HEK293 (cell line): ENCODE measurements around the gene SLC26A8.

ENCODE experiments used
- EGR2 ChIP-seq: fragments of 450-650 bp; formaldehyde crosslinking; IDR thresholded peaks from 2 replicates; pipeline ENCODE4 v1.5.1; 2016; ENCODE audit warnings: low read depth, missing biosample characterization, missing genetic modification characterization
- GLI2 ChIP-seq: fragments of 450-650 bp; formaldehyde crosslinking; IDR thresholded peaks from 2 replicates; pipeline ENCODE4; 2017; ENCODE audit warnings: missing biosample characterization, missing genetic modification characterization, low read depth, borderline replicate concordance
- GLI4 ChIP-seq: fragments of 450-650 bp; formaldehyde crosslinking; IDR thresholded peaks from 2 replicates; pipeline ENCODE4 v1.5.1; 2016; ENCODE audit warnings: missing biosample characterization, missing genetic modification characterization
- KLF10 ChIP-seq: fragments of 450-650 bp; IDR thresholded peaks from 2 replicates; pipeline ENCODE4 v1.5.1; 2018; ENCODE audit warnings: missing biosample characterization, mild to moderate bottlenecking, missing genetic modification characterization
- OSR2 ChIP-seq: fragments of 450-650 bp; formaldehyde crosslinking; IDR thresholded peaks from 2 replicates; pipeline ENCODE4 v1.5.1; 2016; ENCODE audit warnings: missing biosample characterization, missing genetic modification characterization
- SALL2 ChIP-seq: fragments of 450-650 bp; formaldehyde crosslinking; IDR thresholded peaks from 2 replicates; pipeline ENCODE4 v1.5.0; 2017; ENCODE audit warnings: missing biosample characterization, mild to moderate bottlenecking, missing genetic modification characterization, borderline replicate concordance
- ZBTB8A ChIP-seq: fragments of 450-650 bp; formaldehyde crosslinking; IDR thresholded peaks from 2 replicates; pipeline ENCODE4 v1.5.1; 2016; ENCODE audit warnings: missing biosample characterization, missing genetic modification characterization
- ZEB2 ChIP-seq: fragments of 450-650 bp; formaldehyde crosslinking; IDR thresholded peaks from 2 replicates; pipeline ENCODE4 v1.5.1; 2016; ENCODE audit warnings: missing biosample characterization, missing genetic modification characterization
- ZFP69B ChIP-seq: fragments of 450-650 bp; formaldehyde crosslinking; IDR thresholded peaks from 2 replicates; pipeline ENCODE4 v1.5.1; 2016; ENCODE audit warnings: missing biosample characterization, missing genetic modification characterization
- ZNF112 ChIP-seq: fragments of 450-650 bp; formaldehyde crosslinking; IDR thresholded peaks from 2 replicates; pipeline ENCODE4 v1.5.0; 2017; ENCODE audit warnings: missing biosample characterization, missing genetic modification characterization
- ZNF221 ChIP-seq: fragments of 450-650 bp; formaldehyde crosslinking; IDR thresholded peaks from 2 replicates; pipeline ENCODE4 v1.5.1; 2017; ENCODE audit warnings: missing biosample characterization, missing genetic modification characterization, borderline replicate concordance
- ZNF423 ChIP-seq: fragments of 450-650 bp; formaldehyde crosslinking; IDR thresholded peaks from 2 replicates; pipeline ENCODE4 v1.5.1; 2016; ENCODE audit warnings: missing biosample characterization, missing genetic modification characterization
- ZNF521 ChIP-seq: fragments of 450-650 bp; formaldehyde crosslinking; IDR thresholded peaks from 2 replicates; pipeline ENCODE4 v1.5.1; 2017; ENCODE audit warnings: missing biosample characterization, mild to moderate bottlenecking, missing genetic modification characterization
- ZNF571 ChIP-seq: fragments of 450-650 bp; formaldehyde crosslinking; IDR thresholded peaks from 2 replicates; pipeline ENCODE4 v1.5.0; 2017; ENCODE audit warnings: missing biosample characterization, missing genetic modification characterization
- ZNF624 ChIP-seq: fragments of 450-650 bp; formaldehyde crosslinking; IDR thresholded peaks from 2 replicates; pipeline ENCODE4 v1.5.1; 2017; ENCODE audit warnings: missing biosample characterization, missing genetic modification characterization
- ZNF629 ChIP-seq: fragments of 450-650 bp; formaldehyde crosslinking; IDR thresholded peaks from 2 replicates; pipeline ENCODE4 v1.5.1; 2017; ENCODE audit warnings: missing biosample characterization, missing genetic modification characterization
- ZNF707 ChIP-seq: fragments of 450-650 bp; formaldehyde crosslinking; IDR thresholded peaks from 2 replicates; pipeline ENCODE4 v1.5.1; 2016; ENCODE audit warnings: missing biosample characterization, missing genetic modification characterization
- ZNF747 ChIP-seq: fragments of 450-650 bp; formaldehyde crosslinking; IDR thresholded peaks from 2 replicates; pipeline ENCODE4 v1.5.1; 2016; ENCODE audit warnings: missing biosample characterization, missing genetic modification characterization
- ZNF792 ChIP-seq: fragments of 450-650 bp; formaldehyde crosslinking; IDR thresholded peaks from 2 replicates; pipeline ENCODE4 v1.5.1; 2016; ENCODE audit warnings: missing biosample characterization, missing genetic modification characterization
- TF ChIP-seq, protein P1 (sequence below): fragments of 450-650 bp; formaldehyde crosslinking; IDR thresholded peaks from 2 replicates; pipeline ENCODE4 v1.5.1; 2017; ENCODE audit warnings: missing biosample characterization, missing genetic modification characterization
- TF ChIP-seq, protein P2 (sequence below): fragments of 450-650 bp; formaldehyde crosslinking; IDR thresholded peaks from 2 replicates; pipeline ENCODE4 v1.5.1; 2016; ENCODE audit warnings: missing biosample characterization, missing genetic modification characterization
- TF ChIP-seq, protein P3 (sequence below): fragments of 450-650 bp; formaldehyde crosslinking; IDR thresholded peaks from 2 replicates; pipeline ENCODE4 v1.5.1; 2016; ENCODE audit warnings: missing biosample characterization, missing genetic modification characterization
- TF ChIP-seq, protein P4 (sequence below): fragments of 450-650 bp; formaldehyde crosslinking; IDR thresholded peaks from 2 replicates; pipeline ENCODE4 v1.5.1; 2017; ENCODE audit warnings: missing biosample characterization, missing genetic modification characterization
- TF ChIP-seq, protein P5 (sequence below): fragments of 450-650 bp; formaldehyde crosslinking; optimal IDR thresholded peaks from 2 replicates; pipeline ENCODE3; 2016; ENCODE audit warnings: missing biosample characterization, mild to moderate bottlenecking, missing genetic modification characterization
- TF ChIP-seq, protein P6 (sequence below): sonication (generic); formaldehyde crosslinking; IDR thresholded peaks from 2 replicates; pipeline ENCODE4 v1.8.1; 2022; ENCODE audit warnings: mild to moderate bottlenecking, moderate library complexity, missing genetic modification reagents
- TF ChIP-seq, protein P7 (sequence below): fragments of 450-650 bp; formaldehyde crosslinking; IDR thresholded peaks from 2 replicates; pipeline ENCODE4 v1.5.1; 2016; ENCODE audit warnings: missing biosample characterization, missing genetic modification characterization

The SLC26A8 gene

DNA sequence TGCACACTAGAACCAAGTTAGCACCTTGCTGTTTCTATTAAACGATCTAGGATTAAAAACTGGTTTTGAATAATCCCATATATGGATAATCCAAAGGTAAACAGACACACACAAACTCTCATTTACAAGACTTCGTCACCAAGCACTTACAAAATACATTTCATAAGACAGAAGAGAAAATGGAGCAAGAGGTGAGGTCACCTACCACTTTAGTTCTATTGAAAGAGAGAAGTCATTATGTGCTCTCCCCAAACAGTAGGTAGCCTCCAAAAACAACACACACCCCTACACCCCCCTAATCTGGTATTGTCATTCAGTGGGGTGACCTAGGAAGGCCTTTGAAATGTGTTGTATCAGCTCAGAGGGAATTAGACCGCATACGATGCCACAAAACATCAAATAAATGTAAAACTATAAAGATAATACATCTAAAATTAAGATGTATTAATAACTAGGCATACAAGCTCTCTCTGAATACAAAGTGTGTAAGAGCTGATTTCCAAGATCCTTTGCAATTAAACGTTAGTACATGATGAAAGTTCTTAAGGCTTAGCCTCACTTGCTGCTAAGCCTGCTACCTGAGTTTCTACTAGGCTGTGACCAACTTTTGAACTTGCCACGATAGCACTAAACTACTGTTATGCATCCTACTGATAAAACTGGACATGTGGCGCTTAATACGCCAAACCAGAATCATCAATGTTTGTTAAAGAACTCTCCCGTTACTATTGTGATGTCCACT, 105.2 kb downstream of the SLC26A8 start (continued):
- TF ChIP-seq ZNF747 (no peak), ZBTB8A (tag by site-specific recombination) (no peak), ZNF707 (tag by site-specific recombination) (no peak), ZEB2 (tag by site-specific recombination) (0 out of 2 replicates have a peak, but pooled peaks have one; percentile 18), ZNF423 (tag by site-specific recombination) (no peak), ZFP69B (tag by site-specific recombination) (0 out of 2 replicates have a peak, but pooled peaks have one; percentile 44), KLF10 (0 out of 2 replicates have a peak, but pooled peaks have one; percentile 20), ZNF221 (no peak), ZNF571 (tag by site-specific recombination) (no peak), OSR2 (peak; percentile 84), SALL2 (tag by site-specific recombination) (no peak), ZNF624 (tag by site-specific recombination) (no peak), ZNF792 (tag by site-specific recombination) (no peak), ZNF629 (peak; percentile 88), GLI2 (peak; percentile 27; the same call in 1 of the 2 replicates), ZNF112 (tag by site-specific recombination) (no peak), ZNF521 (tag by site-specific recombination) (no peak), GLI4 (no peak), EGR2 (no peak)
- TF ChIP-seq, protein P1, sequence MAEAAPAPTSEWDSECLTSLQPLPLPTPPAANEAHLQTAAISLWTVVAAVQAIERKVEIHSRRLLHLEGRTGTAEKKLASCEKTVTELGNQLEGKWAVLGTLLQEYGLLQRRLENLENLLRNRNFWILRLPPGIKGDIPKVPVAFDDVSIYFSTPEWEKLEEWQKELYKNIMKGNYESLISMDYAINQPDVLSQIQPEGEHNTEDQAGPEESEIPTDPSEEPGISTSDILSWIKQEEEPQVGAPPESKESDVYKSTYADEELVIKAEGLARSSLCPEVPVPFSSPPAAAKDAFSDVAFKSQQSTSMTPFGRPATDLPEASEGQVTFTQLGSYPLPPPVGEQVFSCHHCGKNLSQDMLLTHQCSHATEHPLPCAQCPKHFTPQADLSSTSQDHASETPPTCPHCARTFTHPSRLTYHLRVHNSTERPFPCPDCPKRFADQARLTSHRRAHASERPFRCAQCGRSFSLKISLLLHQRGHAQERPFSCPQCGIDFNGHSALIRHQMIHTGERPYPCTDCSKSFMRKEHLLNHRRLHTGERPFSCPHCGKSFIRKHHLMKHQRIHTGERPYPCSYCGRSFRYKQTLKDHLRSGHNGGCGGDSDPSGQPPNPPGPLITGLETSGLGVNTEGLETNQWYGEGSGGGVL: peak; percentile 73
- TF ChIP-seq, protein P2, sequence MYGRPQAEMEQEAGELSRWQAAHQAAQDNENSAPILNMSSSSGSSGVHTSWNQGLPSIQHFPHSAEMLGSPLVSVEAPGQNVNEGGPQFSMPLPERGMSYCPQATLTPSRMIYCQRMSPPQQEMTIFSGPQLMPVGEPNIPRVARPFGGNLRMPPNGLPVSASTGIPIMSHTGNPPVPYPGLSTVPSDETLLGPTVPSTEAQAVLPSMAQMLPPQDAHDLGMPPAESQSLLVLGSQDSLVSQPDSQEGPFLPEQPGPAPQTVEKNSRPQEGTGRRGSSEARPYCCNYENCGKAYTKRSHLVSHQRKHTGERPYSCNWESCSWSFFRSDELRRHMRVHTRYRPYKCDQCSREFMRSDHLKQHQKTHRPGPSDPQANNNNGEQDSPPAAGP (tag by site-specific recombination): 0 out of 2 replicates have a peak, but pooled peaks have one; percentile 44
- TF ChIP-seq, protein P3, sequence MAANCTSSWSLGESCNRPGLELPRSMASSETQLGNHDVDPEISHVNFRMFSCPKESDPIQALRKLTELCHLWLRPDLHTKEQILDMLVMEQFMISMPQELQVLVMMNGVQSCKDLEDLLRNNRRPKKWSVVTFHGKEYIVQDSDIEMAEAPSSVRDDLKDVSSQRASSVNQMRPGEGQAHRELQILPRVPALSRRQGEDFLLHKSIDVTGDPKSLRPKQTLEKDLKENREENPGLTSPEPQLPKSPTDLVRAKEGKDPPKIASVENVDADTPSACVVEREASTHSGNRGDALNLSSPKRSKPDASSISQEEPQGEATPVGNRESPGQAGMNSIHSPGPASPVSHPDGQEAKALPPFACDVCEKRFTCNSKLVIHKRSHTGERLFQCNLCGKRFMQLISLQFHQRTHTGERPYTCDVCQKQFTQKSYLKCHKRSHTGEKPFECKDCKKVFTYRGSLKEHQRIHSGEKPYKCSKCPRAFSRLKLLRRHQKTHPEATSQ: no peak
- TF ChIP-seq, protein P4, sequence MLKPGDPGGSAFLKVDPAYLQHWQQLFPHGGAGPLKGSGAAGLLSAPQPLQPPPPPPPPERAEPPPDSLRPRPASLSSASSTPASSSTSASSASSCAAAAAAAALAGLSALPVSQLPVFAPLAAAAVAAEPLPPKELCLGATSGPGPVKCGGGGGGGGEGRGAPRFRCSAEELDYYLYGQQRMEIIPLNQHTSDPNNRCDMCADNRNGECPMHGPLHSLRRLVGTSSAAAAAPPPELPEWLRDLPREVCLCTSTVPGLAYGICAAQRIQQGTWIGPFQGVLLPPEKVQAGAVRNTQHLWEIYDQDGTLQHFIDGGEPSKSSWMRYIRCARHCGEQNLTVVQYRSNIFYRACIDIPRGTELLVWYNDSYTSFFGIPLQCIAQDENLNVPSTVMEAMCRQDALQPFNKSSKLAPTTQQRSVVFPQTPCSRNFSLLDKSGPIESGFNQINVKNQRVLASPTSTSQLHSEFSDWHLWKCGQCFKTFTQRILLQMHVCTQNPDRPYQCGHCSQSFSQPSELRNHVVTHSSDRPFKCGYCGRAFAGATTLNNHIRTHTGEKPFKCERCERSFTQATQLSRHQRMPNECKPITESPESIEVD (tag by site-specific recombination): peak; percentile 90
- TF ChIP-seq, protein P5, sequence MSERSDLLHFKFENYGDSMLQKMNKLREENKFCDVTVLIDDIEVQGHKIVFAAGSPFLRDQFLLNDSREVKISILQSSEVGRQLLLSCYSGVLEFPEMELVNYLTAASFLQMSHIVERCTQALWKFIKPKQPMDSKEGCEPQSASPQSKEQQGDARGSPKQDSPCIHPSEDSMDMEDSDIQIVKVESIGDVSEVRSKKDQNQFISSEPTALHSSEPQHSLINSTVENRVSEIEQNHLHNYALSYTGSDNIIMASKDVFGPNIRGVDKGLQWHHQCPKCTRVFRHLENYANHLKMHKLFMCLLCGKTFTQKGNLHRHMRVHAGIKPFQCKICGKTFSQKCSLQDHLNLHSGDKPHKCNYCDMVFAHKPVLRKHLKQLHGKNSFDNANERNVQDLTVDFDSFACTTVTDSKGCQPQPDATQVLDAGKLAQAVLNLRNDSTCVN (tag by site-specific recombination): no peak
- TF ChIP-seq, protein P6, sequence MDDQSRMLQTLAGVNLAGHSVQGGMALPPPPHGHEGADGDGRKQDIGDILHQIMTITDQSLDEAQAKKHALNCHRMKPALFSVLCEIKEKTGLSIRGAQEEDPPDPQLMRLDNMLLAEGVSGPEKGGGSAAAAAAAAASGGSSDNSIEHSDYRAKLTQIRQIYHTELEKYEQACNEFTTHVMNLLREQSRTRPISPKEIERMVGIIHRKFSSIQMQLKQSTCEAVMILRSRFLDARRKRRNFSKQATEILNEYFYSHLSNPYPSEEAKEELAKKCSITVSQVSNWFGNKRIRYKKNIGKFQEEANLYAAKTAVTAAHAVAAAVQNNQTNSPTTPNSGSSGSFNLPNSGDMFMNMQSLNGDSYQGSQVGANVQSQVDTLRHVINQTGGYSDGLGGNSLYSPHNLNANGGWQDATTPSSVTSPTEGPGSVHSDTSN (CRISPR knock-in tag): no peak
- TF ChIP-seq, protein P7, sequence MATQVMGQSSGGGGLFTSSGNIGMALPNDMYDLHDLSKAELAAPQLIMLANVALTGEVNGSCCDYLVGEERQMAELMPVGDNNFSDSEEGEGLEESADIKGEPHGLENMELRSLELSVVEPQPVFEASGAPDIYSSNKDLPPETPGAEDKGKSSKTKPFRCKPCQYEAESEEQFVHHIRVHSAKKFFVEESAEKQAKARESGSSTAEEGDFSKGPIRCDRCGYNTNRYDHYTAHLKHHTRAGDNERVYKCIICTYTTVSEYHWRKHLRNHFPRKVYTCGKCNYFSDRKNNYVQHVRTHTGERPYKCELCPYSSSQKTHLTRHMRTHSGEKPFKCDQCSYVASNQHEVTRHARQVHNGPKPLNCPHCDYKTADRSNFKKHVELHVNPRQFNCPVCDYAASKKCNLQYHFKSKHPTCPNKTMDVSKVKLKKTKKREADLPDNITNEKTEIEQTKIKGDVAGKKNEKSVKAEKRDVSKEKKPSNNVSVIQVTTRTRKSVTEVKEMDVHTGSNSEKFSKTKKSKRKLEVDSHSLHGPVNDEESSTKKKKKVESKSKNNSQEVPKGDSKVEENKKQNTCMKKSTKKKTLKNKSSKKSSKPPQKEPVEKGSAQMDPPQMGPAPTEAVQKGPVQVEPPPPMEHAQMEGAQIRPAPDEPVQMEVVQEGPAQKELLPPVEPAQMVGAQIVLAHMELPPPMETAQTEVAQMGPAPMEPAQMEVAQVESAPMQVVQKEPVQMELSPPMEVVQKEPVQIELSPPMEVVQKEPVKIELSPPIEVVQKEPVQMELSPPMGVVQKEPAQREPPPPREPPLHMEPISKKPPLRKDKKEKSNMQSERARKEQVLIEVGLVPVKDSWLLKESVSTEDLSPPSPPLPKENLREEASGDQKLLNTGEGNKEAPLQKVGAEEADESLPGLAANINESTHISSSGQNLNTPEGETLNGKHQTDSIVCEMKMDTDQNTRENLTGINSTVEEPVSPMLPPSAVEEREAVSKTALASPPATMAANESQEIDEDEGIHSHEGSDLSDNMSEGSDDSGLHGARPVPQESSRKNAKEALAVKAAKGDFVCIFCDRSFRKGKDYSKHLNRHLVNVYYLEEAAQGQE (tag by site-specific recombination): no peak; the same call in 1 of the 2 replicates
